ENCODE measurements around the gene SLC25A39. TPM values are rescaled to one million over a fixed set of nuclear protein-coding genes. Genes with fewer than 3 reads are reported as not detected.

The SLC25A39 gene
- total and polyA plus RNA-seq, 4 donors: 59.9 to 128 (median 102) TPM

DNA sequence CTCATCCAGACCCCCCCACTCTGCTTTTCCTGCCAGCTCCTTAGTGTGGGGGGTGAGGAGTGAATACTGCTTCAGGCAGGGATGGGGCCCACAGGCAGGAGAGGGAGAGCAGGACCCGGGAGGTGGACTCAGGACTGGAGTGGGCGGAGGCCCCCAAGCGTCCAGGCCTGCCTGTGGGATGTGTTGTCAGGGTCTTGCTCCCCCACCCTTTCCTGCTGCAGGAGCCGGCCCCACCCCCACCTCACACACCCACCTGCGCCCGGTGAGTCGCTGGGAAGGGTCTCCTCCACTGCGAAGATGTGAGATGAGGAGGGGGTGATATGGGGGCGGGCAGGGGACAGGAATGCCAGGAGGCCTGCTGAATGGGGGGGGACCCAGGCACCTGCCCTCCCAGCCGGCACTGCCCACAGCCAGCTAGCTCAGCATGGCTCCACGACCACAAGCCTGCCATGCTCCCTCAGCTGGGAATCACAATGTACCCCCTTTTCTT lies 37.9 kb upstream of the SLC25A39 start:
- DNase-seq (ENCODE audit: low read depth in 4 of 6, low spot score in 6 of 6): peak in 2 of 6 donors; percentile 38 to 40
- Histone ChIP-seq H3K27me3 (ENCODE audit: control insufficient read depth, insufficient read depth, low read length) (no peaks in the 10 kb centered on the region), H3K4me3 (ENCODE audit: low read depth, low read length) (peak overlapping the region; percentile 73), H3K36me3 (ENCODE audit: control insufficient read depth, insufficient read depth, low read length) (peaks cover 29% of the 10 kb centered on the region), H3K4me1 (ENCODE audit: control insufficient read depth, insufficient read depth, low read length) (peaks cover 32% of the 10 kb centered on the region), H3K9me3 (ENCODE audit: control insufficient read depth, insufficient read depth, low read length) (no peaks in the 10 kb centered on the region), H3K27ac (ENCODE audit: low read depth, low read length) (peak overlapping the region; percentile 75)
- WGBS (ENCODE audit: insufficient coverage): 7% methylated on average over 3 of the region's 11 CpGs

DNA sequence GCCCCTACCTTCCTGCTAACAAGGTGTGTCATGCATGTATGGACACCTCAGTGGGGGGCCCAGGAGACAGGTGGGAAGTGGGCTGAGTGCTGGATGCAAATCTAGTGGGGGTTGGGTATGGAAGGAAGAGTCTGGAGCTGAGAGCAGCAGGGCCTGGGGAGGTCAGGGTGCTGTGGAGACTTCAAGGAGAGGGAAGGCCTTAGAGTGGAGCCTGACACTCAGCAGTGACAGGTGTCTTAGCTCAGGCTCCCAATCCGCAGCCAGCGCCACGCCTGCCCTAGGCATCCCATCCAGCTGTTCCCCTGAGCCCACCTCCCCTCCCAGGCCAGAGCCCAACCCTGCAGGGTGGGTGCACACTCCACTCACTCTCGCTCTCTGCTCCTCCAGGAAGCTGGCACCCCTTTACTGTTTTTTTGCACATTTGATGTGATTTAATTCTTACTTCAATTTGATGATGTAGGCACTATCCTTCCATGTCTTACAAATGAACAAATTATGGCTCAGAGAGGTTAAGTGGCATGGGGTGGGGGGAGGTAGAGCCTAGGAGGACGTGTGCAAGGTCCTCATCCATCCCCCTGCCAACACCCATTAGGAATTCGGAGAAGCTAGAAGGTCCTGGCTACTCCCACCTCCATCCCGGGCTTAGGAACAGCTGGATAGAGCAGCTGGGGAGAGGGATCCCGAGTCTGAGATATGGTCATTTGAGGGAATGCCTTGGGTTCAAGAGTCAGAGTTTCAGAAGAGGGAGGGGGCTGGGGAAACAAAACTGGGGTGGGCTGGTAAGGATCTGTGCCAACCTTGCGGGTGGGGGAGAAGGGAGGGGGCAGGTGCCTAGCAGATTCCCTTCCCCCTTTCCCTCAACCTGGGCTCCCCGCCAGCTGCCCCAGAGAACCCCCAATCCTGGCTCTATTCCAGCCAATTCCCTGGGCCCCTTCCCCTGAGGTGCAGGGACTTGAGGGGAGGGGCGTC lies 37.0 kb upstream of the SLC25A39 start:
- 43% methylated on average over 3 of the region's 11 CpGs for WGBS (ENCODE audit: insufficient coverage)
- H3K9me3 ChIP-seq (ENCODE audit: control insufficient read depth, insufficient read depth, low read length): no peaks in the 10 kb centered on the region
- H3K36me3 ChIP-seq (ENCODE audit: control insufficient read depth, insufficient read depth, low read length): peaks cover 32% of the 10 kb centered on the region
- no peaks in the 10 kb centered on the region for H3K27me3 ChIP-seq (ENCODE audit: control insufficient read depth, insufficient read depth, low read length)
- peaks cover 32% of the 10 kb centered on the region for H3K4me1 ChIP-seq (ENCODE audit: control insufficient read depth, insufficient read depth, low read length)
- H3K4me3 ChIP-seq (ENCODE audit: low read depth, low read length): peak overlapping the region; percentile 73
- peak overlapping the region; percentile 31 for H3K27ac ChIP-seq (ENCODE audit: low read depth, low read length)
- DNase-seq (ENCODE audit: low read depth in 4 of 6, low spot score in 6 of 6): peak in 2 of 6 donors; percentile 80

DNA sequence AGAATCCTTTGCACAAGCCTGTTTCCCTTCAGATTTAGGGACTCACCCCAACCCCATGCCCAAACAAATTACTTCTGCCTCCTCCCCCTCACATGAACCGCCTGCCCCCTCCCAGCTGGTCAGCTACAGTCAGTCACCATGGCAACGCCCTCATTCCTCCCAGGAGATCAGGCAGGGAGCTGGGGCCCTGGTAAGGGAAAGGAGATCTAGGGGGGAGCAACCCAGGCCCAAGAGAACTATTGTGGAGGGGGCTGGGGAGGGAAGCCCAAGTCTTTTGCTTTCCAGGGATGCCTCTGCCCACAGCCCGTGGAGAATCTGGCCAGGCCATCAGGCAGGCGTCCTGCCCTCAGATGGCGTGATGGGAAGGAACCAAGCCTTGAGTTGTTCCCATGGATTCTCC lies 36.2 kb upstream of the SLC25A39 start:
- DNase-seq (ENCODE audit: low read depth in 4 of 6, low spot score in 6 of 6): peak in 2 of 6 donors; percentile 64 to 79
- 14% methylated on average over 4 of the region's 5 CpGs for WGBS (ENCODE audit: insufficient coverage)
- H3K9me3 ChIP-seq (ENCODE audit: control insufficient read depth, insufficient read depth, low read length): no peaks in the 10 kb centered on the region
- H3K27me3 ChIP-seq (ENCODE audit: control insufficient read depth, insufficient read depth, low read length): no peaks in the 10 kb centered on the region
- peaks cover 40% of the 10 kb centered on the region for H3K36me3 ChIP-seq (ENCODE audit: control insufficient read depth, insufficient read depth, low read length)
- H3K27ac ChIP-seq (ENCODE audit: low read depth, low read length): peak overlapping the region; percentile 40
- no peak overlapping the region for H3K4me3 ChIP-seq (ENCODE audit: low read depth, low read length)
- H3K4me1 ChIP-seq (ENCODE audit: control insufficient read depth, insufficient read depth, low read length): peaks cover 32% of the 10 kb centered on the region

- no peak overlapping the region for H3K27ac ChIP-seq (ENCODE audit: low read depth, low read length)
- H3K36me3 ChIP-seq (ENCODE audit: control insufficient read depth, insufficient read depth, low read length): peaks cover 47% of the 10 kb centered on the region
- H3K9me3 ChIP-seq (ENCODE audit: control insufficient read depth, insufficient read depth, low read length): no peaks in the 10 kb centered on the region
- peaks cover 36% of the 10 kb centered on the region for H3K4me1 ChIP-seq (ENCODE audit: control insufficient read depth, insufficient read depth, low read length)
- no peak overlapping the region for H3K4me3 ChIP-seq (ENCODE audit: low read depth, low read length)
- no peak for DNase-seq (ENCODE audit: low read depth in 4 of 6, low spot score in 6 of 6)
- H3K27me3 ChIP-seq (ENCODE audit: control insufficient read depth, insufficient read depth, low read length): no peaks in the 10 kb centered on the region
- 0% methylated on average over 1 of the region's 6 CpGs for WGBS (ENCODE audit: insufficient coverage)
These were observed 35.5 kb upstream of the SLC25A39 start for GRCh38 chr17:44360144-44360533.

DNA sequence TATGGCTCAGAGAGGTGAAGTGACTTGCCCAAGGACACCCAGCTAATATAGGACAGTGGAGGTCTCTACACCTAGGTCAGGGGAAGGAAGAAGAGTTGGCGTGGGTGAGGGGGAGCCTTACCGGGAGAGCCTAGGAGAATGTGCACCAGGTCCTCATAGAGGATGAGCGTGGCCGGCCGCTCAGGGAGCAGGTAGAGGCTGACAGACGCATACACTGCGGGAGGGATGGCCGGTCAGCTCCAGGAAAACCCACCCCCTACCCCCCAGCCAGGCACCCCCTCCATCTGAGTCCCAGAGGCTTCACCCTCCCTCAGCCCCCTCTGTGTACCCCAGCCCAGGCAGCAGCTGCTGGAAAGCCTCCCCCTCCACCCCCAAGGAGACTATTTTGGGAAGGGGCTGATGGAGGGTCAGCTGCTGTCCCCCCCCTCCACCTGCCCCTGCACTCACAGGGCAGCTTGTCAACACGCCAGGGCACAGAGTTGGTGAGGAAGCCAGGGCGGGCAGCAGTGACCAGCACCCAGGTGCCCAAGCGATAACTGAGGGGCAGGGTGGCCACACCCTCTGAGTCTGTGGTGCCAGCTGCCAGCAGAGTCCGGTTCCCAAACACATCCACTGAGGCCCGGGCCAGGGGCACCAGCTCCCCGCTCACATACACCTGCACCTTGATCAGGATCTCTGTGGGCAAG lies 35.0 kb upstream of the SLC25A39 start:
- H3K27me3 ChIP-seq (ENCODE audit: control insufficient read depth, insufficient read depth, low read length): no peaks in the 10 kb centered on the region
- WGBS (ENCODE audit: insufficient coverage): 84% methylated on average over 5 of the region's 14 CpGs
- DNase-seq (ENCODE audit: low read depth in 4 of 6, low spot score in 6 of 6): no peak
- H3K27ac ChIP-seq (ENCODE audit: low read depth, low read length): no peak overlapping the region
- H3K4me1 ChIP-seq (ENCODE audit: control insufficient read depth, insufficient read depth, low read length): peaks cover 40% of the 10 kb centered on the region
- no peak overlapping the region for H3K4me3 ChIP-seq (ENCODE audit: low read depth, low read length)
- H3K9me3 ChIP-seq (ENCODE audit: control insufficient read depth, insufficient read depth, low read length): no peaks in the 10 kb centered on the region
- peaks cover 51% of the 10 kb centered on the region for H3K36me3 ChIP-seq (ENCODE audit: control insufficient read depth, insufficient read depth, low read length)

- Histone ChIP-seq H3K36me3 (ENCODE audit: control insufficient read depth, insufficient read depth, low read length) (peaks cover 55% of the 10 kb centered on the region), H3K27me3 (ENCODE audit: control insufficient read depth, insufficient read depth, low read length) (no peaks in the 10 kb centered on the region), H3K9me3 (ENCODE audit: control insufficient read depth, insufficient read depth, low read length) (no peaks in the 10 kb centered on the region), H3K4me3 (ENCODE audit: low read depth, low read length) (no peak overlapping the region), H3K27ac (ENCODE audit: low read depth, low read length) (no peak overlapping the region), H3K4me1 (ENCODE audit: control insufficient read depth, insufficient read depth, low read length) (peaks cover 41% of the 10 kb centered on the region)
- no peak for DNase-seq (ENCODE audit: low read depth in 4 of 6, low spot score in 6 of 6)
- WGBS (ENCODE audit: insufficient coverage): 68% methylated on average over 4 of the region's 6 CpGs
These were observed 34.4 kb upstream of the SLC25A39 start for GRCh38 chr17:44359006-44359405.

- H3K27me3 ChIP-seq (ENCODE audit: control insufficient read depth, insufficient read depth, low read length): no peaks in the 10 kb centered on the region
- no peaks in the 10 kb centered on the region for H3K9me3 ChIP-seq (ENCODE audit: control insufficient read depth, insufficient read depth, low read length)
- no peak overlapping the region for H3K27ac ChIP-seq (ENCODE audit: low read depth, low read length)
- peaks cover 64% of the 10 kb centered on the region for H3K36me3 ChIP-seq (ENCODE audit: control insufficient read depth, insufficient read depth, low read length)
- DNase-seq (ENCODE audit: low read depth in 4 of 6, low spot score in 6 of 6): no peak
- 86% methylated on average over 9 of the region's 9 CpGs for WGBS (ENCODE audit: insufficient coverage)
- no peak overlapping the region for H3K4me3 ChIP-seq (ENCODE audit: low read depth, low read length)
- H3K4me1 ChIP-seq (ENCODE audit: control insufficient read depth, insufficient read depth, low read length): peaks cover 46% of the 10 kb centered on the region
These were observed 33.4 kb upstream of the SLC25A39 start for GRCh38 chr17:44358066-44358465.

DNA sequence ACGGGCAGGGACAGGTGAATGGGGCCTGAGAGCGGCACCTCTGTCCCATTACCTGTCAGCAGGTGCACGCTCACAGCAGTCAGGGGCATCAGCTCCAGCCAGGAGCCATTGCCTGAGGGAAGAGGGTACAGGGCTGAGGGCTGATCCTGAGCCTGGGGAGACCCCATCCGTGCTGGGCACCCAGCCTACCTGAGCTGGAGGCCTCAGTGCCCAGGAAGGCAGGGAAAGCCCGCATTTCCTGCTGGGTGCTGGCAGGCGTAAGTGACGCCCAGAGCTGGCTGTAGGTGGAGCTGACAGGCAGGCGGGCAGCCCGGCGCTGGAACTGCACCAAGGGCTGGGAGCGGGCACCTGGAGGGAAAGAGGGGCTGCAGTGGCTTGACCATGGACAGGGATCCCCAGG lies 31.6 kb upstream of the SLC25A39 start:
- Histone ChIP-seq H3K4me1 (ENCODE audit: control insufficient read depth, insufficient read depth, low read length) (peaks cover 41% of the 10 kb centered on the region), H3K27ac (ENCODE audit: low read depth, low read length) (no peak overlapping the region), H3K9me3 (ENCODE audit: control insufficient read depth, insufficient read depth, low read length) (no peaks in the 10 kb centered on the region), H3K36me3 (ENCODE audit: control insufficient read depth, insufficient read depth, low read length) (peaks cover 80% of the 10 kb centered on the region), H3K27me3 (ENCODE audit: control insufficient read depth, insufficient read depth, low read length) (no peaks in the 10 kb centered on the region), H3K4me3 (ENCODE audit: low read depth, low read length) (no peak overlapping the region)
- no peak for DNase-seq (ENCODE audit: low read depth in 4 of 6, low spot score in 6 of 6)
- WGBS (ENCODE audit: insufficient coverage): 86% methylated on average over 11 of the region's 11 CpGs

DNA sequence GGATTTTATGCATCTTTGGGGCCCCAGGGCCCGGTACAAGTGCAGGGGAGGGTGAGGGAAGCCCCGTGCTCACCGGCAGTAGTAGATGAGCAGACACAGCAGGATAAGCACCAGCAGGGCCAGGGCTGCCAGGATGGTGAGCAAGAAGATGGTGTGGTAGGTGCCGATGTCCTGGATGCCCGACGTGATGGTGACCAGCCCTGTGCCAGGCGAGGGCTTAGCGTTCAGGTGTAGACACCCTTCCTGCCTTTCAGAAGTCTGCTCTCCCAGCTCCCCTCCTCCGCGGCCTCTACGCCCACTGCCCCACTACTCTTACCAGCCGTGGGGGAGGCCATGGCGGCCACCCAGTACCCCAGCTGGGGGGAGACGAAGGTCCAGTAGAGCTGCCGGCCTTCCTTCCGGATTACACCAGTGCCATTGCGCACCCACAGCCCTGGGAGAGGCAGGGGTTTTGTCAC lies 31.0 kb upstream of the SLC25A39 start:
- Histone ChIP-seq H3K27ac (ENCODE audit: low read depth, low read length) (no peak overlapping the region), H3K4me1 (ENCODE audit: control insufficient read depth, insufficient read depth, low read length) (peaks cover 40% of the 10 kb centered on the region), H3K36me3 (ENCODE audit: control insufficient read depth, insufficient read depth, low read length) (peaks cover 81% of the 10 kb centered on the region), H3K27me3 (ENCODE audit: control insufficient read depth, insufficient read depth, low read length) (no peaks in the 10 kb centered on the region), H3K9me3 (ENCODE audit: control insufficient read depth, insufficient read depth, low read length) (no peaks in the 10 kb centered on the region), H3K4me3 (ENCODE audit: low read depth, low read length) (no peak overlapping the region)
- DNase-seq (ENCODE audit: low read depth in 4 of 6, low spot score in 6 of 6): no peak
- WGBS (ENCODE audit: insufficient coverage): 88% methylated on average over 14 of the region's 17 CpGs
